Ammon's horn (tissue), 1 donor: ENCODE results near the gene ADAMTSL1.

Experiments
- DNase-seq: peaks from one replicate; pipeline ENCODE4 v3.0.0-alpha.2; 2016; ENCODE audit warnings: low spot score

The ADAMTSL1 gene

DNA sequence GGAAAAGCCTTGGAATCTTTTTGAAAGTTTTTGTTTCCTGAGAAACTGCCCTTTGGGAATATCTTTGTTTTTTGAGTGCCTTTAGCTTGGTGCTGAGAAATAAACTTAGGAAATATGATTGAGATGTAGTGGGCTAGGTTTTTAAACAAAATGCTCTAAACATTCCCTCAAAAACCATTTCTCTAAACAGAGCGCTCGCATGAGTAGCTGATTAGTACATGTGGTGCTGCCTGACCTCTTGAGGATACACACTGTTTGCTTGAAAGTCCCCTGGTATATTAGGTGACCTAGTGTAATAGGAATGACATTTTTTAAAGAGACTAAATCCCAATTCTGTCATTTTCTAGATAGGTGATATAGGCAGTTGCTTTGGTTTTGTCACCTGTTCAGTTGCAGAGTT is 132.3 kb downstream of the ADAMTSL1 start:
- DNase-seq, result no peak

GRCh38 chr9:18606846-18607245 is 132.9 kb downstream of the ADAMTSL1 start:
- DNase-seq, result no peak

- no peak for DNase-seq
Observed at GRCh38 chr9:18608371-18608770, 134.4 kb downstream of the ADAMTSL1 start.

GRCh38 chr9:18610956-18611355 is 137.0 kb downstream of the ADAMTSL1 start:
- DNase-seq, result peak; percentile 85

DNA sequence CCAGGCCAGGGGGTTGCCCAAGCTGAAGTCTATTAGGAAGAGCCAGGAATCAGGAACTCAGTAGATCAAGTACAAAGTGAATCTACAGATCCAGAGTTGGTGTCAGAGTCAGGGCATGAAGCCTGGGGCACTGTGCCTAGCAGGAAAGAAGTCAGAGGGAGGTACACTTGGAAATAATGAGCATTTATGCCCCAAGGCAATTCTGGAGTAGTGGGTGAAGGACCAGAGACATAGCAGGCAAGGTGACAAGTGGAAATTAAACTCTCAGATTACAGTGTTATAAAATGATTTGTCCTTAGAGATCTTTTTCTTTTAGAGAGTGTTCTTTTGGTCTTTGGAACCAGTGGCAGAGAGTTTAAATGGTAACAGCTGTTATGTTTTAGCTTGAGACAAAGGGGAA is 138.0 kb downstream of the ADAMTSL1 start:
- no peak for DNase-seq

- DNase-seq, result no peak
Observed at GRCh38 chr9:18614116-18614515, 140.2 kb downstream of the ADAMTSL1 start.

GRCh38 chr9:18614651-18615050 is 140.7 kb downstream of the ADAMTSL1 start:
- DNase-seq, result no peak

DNA sequence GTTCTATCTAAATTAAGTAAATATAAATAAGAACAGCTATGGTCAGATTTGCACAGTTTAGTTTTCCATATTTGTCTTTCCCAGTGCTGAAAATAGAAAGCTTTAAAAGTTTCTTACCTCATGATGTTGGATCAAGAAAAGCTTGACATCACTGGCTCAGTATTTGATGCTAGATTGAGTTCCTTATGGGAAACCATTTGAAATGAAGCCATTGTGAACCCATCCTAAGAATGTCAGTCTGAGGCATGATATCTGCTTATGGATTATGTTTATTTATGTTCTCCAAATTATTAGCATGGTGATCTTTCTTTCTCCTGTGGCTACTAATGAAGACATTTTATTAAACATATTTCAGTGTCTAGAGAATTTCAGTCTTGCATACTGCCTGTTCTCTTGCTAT is 143.0 kb downstream of the ADAMTSL1 start:
- DNase-seq, result no peak

DNA sequence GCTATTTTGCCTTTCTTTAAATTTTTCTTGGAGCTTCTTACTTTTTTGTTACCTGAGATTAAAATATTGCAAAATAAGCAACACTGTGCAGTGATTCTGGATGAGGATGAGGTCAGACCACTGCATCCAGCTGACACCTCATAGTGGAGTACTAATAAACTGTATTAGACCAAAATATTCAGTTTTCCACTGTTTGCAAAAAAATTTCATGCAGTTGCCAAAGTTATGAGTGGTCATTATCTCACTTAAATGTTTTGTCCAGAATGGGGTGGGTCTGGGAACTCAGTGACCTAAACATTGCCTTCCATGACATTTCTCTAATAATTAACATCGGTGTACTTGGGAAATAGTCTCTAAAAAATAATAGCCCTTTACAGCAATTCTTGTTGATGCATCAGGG is 143.8 kb downstream of the ADAMTSL1 start:
- no peak for DNase-seq

DNA sequence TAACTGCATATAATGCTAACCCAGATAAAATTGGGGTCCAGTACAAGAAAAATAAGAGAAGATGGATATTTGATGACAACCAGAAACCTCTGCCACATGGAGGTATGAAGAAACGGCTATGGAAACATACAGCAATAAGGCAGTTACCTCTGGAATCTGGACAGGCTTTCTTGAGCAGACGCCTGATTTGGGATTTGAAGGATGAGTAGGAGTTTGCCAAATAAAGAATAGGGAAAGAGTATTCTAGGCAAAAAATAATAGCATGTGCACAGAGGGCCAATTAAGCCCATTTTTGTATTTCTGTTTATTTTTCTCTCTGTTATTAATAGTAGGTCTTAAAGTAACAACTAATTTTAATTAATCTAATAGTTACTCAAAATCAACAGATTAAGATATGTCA is 144.9 kb downstream of the ADAMTSL1 start:
- DNase-seq, result no peak

DNA sequence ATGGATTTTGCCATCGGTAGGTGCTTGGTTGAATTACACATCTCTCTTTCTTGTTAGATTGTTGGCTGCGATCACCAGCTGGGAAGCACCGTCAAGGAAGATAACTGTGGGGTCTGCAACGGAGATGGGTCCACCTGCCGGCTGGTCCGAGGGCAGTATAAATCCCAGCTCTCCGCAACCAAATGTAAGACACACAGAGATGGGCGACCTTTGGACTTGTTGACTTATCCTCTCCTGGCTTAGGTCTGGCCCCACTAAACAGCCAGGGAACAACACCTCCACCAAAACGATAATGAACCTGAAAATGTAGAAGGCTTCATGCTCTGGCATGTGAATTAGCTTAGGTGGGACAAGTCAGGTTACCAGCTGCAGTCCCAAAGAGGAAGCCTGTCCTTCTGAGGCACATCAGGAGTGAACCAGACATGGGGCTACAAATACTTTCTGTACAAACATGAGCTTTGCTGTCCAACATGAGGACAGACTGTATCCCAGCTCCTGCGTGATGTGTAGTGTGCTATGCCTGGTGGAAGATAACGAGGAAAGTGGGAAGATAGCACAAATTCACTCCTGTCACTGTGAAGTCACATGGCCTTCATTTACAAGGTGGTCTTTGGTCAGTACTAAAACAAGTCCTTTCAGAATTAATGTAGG is 148.4 kb downstream of the ADAMTSL1 start:
- DNase-seq, result no peak

GRCh38 chr9:18623221-18624079 is 149.5 kb downstream of the ADAMTSL1 start:
- DNase-seq, result no peak

DNA sequence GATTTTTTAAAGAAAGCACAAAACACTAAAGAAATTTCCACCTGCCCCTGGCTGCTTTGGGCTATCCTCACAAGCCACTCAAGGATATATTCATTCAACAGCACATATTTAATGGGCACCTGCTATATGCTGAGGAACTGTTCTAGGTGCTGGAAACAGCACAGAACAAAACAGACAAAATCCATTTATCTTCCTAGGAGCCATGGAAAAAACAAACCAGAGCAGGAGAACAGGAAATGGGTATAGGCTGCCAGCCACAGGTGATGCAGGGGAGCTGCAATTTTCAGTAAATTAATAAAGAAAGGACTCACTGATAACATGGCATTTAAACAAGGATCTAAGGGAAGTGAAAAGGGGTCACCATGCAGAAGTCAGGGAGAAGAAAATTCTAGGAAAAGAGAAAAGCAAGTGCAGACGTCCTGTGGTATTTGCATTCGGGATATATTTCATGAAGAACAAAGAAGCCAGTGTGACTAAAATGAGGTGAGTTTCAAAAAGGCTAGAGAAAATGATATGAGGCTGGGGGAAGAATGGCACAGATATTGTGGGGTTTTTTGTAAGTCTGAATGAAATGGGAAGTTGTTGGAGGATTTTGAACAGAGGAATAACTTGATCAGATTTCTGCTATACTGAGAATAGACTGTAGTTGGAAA is 152.2 kb downstream of the ADAMTSL1 start:
- DNase-seq, result no peak

GRCh38 chr9:18629136-18629535 is 155.2 kb downstream of the ADAMTSL1 start:
- no peak for DNase-seq

- DNase-seq, result no peak
Observed at GRCh38 chr9:18632632-18633403, 158.9 kb downstream of the ADAMTSL1 start.

DNA sequence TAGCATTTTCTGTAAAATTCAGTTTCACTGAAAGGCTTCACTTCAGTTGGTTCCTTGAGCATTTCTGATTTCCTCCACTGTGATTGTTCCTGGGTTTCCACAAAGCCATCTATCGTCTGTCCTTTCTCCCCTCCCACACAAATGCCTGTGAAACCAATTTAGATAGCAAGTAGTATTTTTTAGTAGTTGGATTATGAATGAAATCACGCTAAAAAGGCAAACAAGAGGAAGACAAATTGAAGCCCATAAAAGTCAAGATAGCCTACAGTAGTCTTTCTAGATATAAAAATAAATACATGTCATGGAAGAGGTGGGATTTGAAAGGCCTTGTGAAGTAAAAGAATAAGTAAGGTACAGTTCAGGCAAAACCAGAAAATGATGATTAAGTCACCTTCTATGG is 162.8 kb downstream of the ADAMTSL1 start:
- no peak for DNase-seq

DNA sequence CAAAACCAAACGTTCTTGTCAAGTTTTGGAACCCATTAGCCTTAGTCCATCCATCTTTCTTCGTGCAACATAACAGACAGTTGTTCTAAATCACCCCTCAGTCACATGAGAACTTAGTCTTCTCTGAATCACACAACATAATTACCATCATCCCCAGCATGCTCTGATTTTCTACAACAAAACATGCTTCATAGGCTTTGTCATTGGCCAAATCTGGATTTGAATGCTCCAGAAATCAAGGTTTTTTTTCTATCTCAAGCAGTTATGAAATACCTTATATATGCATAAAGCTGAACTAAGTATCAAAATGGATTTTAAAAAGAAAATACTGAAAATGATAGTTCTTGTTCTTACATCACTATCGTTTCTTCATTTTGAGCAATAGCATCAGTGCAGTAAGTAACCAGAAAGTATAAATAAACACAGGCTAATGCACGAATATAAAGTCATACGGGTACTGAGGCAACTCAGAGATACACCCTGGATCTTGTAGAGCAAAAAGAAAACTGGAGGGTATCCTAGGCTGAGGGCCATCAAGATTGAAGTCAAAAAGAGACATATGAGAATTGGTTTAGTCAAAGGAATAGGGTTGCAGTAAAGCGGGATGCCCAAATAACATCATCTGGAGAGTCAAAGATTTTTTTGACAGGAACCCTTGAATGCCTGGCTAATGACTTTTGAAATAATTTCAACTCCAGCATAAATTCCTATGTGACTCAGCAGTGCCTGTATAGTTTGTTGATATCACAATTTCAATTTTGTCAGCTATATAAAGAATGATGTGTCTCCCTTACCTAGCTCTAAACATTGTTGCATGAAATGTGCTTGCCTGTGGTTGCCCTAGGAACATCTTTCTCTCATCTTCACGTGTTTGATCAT is 164.7 kb downstream of the ADAMTSL1 start:
- DNase-seq, result no peak

DNA sequence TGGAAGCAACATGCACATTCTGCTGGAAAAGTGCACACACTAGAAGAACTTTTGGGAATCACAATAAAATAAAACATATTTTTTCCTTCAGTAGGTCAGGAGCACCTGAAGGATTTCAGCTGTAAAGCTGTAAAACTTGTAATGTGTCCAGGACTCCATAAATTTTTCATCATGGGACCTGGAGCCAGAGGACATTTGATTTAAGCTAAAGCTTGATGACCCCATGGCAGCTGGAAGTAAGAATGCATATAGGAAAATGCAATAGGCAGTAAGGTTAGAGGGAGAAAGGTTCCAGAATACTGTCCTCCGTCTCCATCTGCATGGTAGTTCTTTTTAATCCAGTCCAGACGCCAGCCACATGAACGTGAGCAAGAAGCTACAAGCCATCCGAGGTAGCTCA is 166.0 kb downstream of the ADAMTSL1 start:
- DNase-seq, result no peak

DNA sequence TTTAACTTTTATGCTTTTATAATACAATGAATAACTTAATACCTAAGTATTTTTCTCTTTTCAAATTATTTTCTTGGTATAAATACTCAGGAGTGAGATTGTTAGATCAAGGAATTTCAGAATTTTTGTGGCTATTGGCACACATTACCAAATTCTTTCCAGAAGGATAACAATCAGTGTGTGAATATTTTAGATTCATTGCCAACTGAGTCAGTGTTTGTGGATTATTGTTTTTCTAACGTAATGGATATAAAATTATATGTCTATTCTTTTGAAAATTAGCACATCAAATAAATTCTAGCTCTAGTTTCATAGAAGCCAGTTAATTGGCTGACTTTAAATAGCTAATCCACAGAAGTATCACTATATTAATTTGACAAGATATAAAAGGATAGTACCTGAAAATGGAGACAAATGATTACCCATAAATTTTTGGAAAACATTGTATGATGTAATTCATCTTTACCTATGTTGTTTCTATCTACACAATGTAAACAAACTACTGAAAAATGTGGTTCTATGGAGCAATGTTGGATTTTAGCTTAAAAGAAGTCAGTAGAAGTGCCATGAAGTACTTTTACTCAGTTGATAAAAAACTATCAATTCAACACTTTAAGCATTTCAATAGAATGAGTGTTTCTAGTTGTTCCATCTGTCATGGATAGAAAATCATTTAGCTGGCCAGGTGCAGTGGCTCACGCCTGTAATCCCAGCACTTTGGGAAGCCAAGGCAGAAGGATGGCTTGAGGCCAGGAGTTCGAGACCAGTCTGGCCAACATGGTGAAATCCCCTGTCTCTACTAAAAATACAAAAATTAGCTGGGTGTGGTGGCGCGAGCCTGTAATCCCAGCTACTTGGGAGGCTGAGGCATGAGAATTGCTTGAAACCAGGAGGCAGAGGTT is 185.1 kb downstream of the ADAMTSL1 start:
- DNase-seq, result no peak

DNA sequence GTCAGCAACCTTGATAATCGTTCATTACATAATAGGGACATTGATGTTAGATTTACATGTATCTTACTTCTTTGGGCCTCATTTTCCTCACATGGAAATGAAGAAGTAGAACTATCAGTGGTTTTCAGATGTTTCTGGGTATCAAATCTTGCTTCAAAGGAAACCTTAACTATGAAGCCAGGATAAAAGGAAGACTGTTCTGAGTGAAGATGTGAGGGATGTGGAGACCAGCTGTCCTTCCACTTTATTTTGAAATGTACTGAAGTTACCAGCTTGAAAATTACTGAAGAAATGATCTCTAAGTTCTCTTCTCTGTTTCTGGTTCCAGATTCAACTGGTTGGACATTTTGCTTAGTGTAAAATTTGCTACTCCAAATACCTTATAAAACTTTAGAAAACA is 186.0 kb downstream of the ADAMTSL1 start:
- no peak for DNase-seq
